DND-41 (cell line): ENCODE results near the gene YWHAG.

Experiments
- EZH2 ChIP-seq: IDR thresholded peaks from 3 replicates; pipeline ENCODE4 v1.6.1; 2012; ENCODE audit warnings: borderline replicate concordance, low read depth, mild to moderate bottlenecking, moderate library complexity, low read length, inconsistent platforms; ENCODE audit not compliant: severe bottlenecking
- TF ChIP-seq, protein P1 (sequence below): IDR thresholded peaks from 2 replicates; pipeline ENCODE4 v1.5.1; 2012; ENCODE audit warnings: borderline replicate concordance, low read length, moderate library complexity, mild to moderate bottlenecking; ENCODE audit not compliant: poor library complexity, severe bottlenecking; ENCODE audit errors: extremely low read depth

DNA sequence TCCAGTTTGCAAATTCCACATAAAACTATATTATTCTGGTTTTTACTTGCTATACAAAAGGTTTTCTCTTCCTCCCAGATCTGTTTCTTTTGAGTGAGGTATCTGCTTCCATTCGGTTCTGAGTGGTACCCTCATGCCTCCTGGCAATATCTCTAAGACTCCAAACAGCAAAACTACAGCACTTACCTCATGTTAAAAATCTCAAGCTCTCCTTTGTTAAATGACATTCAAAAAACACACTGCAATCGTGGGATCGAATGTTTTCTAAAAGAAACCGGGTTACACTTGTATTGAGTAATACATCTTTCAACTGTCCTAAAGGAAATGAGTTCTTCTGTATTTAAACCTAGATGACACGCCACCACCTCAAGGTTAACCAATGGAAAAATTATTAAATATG is 11.1 kb downstream of the YWHAG start:
- TF ChIP-seq, protein P1, sequence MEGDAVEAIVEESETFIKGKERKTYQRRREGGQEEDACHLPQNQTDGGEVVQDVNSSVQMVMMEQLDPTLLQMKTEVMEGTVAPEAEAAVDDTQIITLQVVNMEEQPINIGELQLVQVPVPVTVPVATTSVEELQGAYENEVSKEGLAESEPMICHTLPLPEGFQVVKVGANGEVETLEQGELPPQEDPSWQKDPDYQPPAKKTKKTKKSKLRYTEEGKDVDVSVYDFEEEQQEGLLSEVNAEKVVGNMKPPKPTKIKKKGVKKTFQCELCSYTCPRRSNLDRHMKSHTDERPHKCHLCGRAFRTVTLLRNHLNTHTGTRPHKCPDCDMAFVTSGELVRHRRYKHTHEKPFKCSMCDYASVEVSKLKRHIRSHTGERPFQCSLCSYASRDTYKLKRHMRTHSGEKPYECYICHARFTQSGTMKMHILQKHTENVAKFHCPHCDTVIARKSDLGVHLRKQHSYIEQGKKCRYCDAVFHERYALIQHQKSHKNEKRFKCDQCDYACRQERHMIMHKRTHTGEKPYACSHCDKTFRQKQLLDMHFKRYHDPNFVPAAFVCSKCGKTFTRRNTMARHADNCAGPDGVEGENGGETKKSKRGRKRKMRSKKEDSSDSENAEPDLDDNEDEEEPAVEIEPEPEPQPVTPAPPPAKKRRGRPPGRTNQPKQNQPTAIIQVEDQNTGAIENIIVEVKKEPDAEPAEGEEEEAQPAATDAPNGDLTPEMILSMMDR: no peak
- no peak for TF ChIP-seq EZH2
